Measurements from ENCODE around the gene MYH8.

MYH8 gene

GRCh38 chr17:10380631-10381408 is 40.9 kb downstream of the MYH8 start:
- DNase-seq, result no peak

- DNase-seq, result no peak
Measured at GRCh38 chr17:10372906-10373305, 48.8 kb downstream of the MYH8 start, which contains the start of gene MYH13. TSS of gene MYH13 (minus strand) at chr17:10373006. CDS start at chr17:10364530, 8,476 bp downstream.

- no peak for DNase-seq
Measured at GRCh38 chr17:10370016-10370608, 51.6 kb downstream of the MYH8 start.

GRCh38 chr17:10369239-10369638 is 52.5 kb downstream of the MYH8 start:
- DNase-seq, result no peak

GRCh38 chr17:10368561-10368960 is 53.2 kb downstream of the MYH8 start:
- no peak for DNase-seq

- no peak for DNase-seq
Measured at GRCh38 chr17:10360578-10360977, 61.2 kb downstream of the MYH8 start.

- no peak for DNase-seq
Measured at GRCh38 chr17:10357768-10358167, 64.0 kb downstream of the MYH8 start.

- no peak for DNase-seq
Measured at GRCh38 chr17:10354651-10355050, 67.1 kb downstream of the MYH8 start.

GRCh38 chr17:10352893-10353292 is 68.9 kb downstream of the MYH8 start:
- no peak for DNase-seq

- no peak for DNase-seq
Measured at GRCh38 chr17:10349403-10349802, 72.3 kb downstream of the MYH8 start.

- no peak for DNase-seq
Measured at GRCh38 chr17:10344816-10345215, 76.9 kb downstream of the MYH8 start.
